Lower leg skin (tissue), 4 donors: ENCODE data around the gene CLEC2A. TPM values are rescaled to one million over a fixed set of nuclear protein-coding genes. Genes with fewer than 3 reads are reported as not detected.

ENCODE experiments used
- DNase-seq, 2 donors: peaks; one replicate each; pipeline ENCODE4 v3.0.0-alpha.2; 2019; ENCODE audit warnings: low spot score in 2 of 2
- H3K4me3 ChIP-seq: fragments of 200-600 bp; sonication (generic); 2 replicates; pipeline ENCODE4 v1.5.1; 2017; ENCODE audit warnings: mild to moderate bottlenecking, low read depth; ENCODE audit not compliant: poor library complexity, severe bottlenecking
- CTCF ChIP-seq, 3 donors: fragments of 450-650 bp; IDR thresholded peaks; one replicate each; pipeline ENCODE4 v1.5.1; 2016; ENCODE audit warnings: antibody characterized with exemption in 3 of 3, mild to moderate bottlenecking in 3 of 3, moderate library complexity in 2 of 3
- POLR2A ChIP-seq, 2 donors: fragments of 450-650 bp; IDR thresholded peaks; one replicate each; pipeline ENCODE4 v1.6.1; 2016 to 2017; ENCODE audit warnings: antibody characterized with exemption in 2 of 2, mild to moderate bottlenecking in 1 of 2, moderate library complexity in 1 of 2
- WGBS, 2 donors: methylation state at CpG; one replicate each; pipeline ENCODE4 v1.1.5; 2018; 5-methylcytosine and 5-hydroxymethylcytosine counted together
- intact Hi-C: fragments of 100-400 bp; cut with DNase I; formaldehyde crosslinking; loops from one replicate; pipeline ENCODE4 v1.15.0; 2023; ENCODE audit warnings: low total_unique reads
- total RNA-seq, 4 donors: library from RNA; depleted of rRNA; stranded (reverse); fragments of >200 nt; gene quantifications; one replicate each; pipeline ENCODE4 v1.1.0, GENCODE V29; 2016

CLEC2A gene
- total RNA-seq, 4 donors from 2014 or later: 60.8 to 80.5 (median 68.4) TPM

DNA sequence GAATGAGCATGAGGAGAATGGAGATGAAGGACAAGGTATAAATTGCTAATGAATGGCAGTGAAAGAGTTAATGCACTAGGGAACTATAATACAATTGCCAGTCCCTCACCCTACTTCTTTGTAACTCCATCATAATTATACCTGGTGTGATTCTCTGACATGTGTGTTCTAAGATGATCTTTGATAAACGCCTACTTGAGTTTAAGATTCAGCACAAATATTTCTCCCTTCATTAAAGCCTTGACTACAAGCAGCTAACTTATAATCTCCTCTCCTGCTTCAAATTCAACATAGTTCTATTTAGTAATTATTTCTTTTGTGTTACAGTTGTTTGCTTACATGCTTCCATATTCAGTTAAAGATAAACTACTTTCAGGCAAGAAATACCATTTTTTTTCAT, 9.7 kb upstream of the CLEC2A start:
- TF ChIP-seq CTCF (IDR thresholded peaks at IDR 0.05) (no peak), POLR2A (IDR thresholded peaks at IDR 0.05) (no peak)
- intact Hi-C loops: no loop called here
- 73 to 76% methylated on average over 1 of the region's 1 CpG for WGBS, 2 donors
- no peak for DNase-seq
- H3K4me3 ChIP-seq: no peak overlapping the region

- DNase-seq: no peak
- H3K4me3 ChIP-seq: no peak overlapping the region
- 52 to 56% methylated on average over 2 of the region's 2 CpGs for WGBS, 2 donors
- intact Hi-C loops: no loop called here
- no peak for TF ChIP-seq CTCF (IDR thresholded peaks at IDR 0.05)
- no peak for TF ChIP-seq POLR2A (IDR thresholded peaks at IDR 0.05)
These were observed 8.2 kb upstream of the CLEC2A start for GRCh38 chr12:9940375-9940774.

DNA sequence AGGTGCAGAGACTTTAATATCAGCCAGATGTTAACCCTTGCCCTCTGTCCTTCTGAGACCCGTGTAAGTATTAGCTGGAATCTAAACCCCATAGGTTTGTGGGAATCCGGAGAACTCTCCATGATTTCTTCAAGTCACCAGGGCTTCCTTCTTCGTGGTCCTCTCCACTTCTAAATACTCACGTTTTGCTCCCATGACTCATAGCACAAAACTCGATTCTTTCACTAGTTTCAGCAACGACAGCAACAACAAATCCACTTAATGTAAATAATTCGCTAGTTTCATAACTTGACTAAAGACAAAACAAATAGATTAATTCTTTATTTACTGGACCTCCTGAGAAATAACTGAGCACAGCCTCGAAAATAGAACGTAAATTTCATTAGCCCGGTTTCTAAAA, 4.4 kb upstream of the CLEC2A start:
- no peak overlapping the region for H3K4me3 ChIP-seq
- no peak for DNase-seq
- 86 to 89% methylated on average over 10 of the region's 10 CpGs for WGBS, 2 donors
- intact Hi-C loops: no loop called here
- TF ChIP-seq POLR2A (IDR thresholded peaks at IDR 0.05) (no peak), CTCF (IDR thresholded peaks at IDR 0.05) (no peak)

DNA sequence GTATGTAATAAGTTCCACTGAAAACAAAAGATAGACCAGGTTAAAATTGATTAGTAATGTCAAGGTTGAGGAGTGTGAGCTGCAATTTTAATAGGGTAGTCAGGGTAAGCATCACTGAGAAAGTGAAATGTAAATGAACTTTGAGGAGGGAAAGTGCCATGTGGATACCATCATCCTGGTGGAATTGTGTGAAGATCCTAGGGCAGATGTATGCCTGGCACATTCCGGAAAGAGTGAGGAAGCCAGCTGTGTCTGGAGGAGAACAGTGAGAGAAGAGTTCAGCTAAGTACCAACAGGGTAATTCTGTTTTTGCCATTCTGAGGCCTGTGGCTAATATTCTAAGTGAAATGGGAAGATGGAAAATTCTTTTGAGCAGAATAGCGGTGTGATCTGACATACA, 2.9 kb upstream of the CLEC2A start:
- WGBS, 2 donors: 75 to 82% methylated on average over 2 of the region's 2 CpGs
- H3K4me3 ChIP-seq: no peak overlapping the region
- no peak for DNase-seq
- no peak for TF ChIP-seq CTCF (IDR thresholded peaks at IDR 0.05)
- no peak for TF ChIP-seq POLR2A (IDR thresholded peaks at IDR 0.05)
- intact Hi-C loops: no loop called here

GRCh38 chr12:9933958-9934357, 1.8 kb upstream of the CLEC2A start:
- H3K4me3 ChIP-seq: no peak overlapping the region
- 33 to 52% methylated on average over 2 of the region's 2 CpGs for WGBS, 2 donors
- no peak for TF ChIP-seq POLR2A (IDR thresholded peaks at IDR 0.05)
- no peak for TF ChIP-seq CTCF (IDR thresholded peaks at IDR 0.05)
- no peak for DNase-seq
- intact Hi-C loops: no loop called here

- H3K4me3 ChIP-seq: no peak overlapping the region
- WGBS, 2 donors: 48 to 54% methylated on average over 3 of the region's 3 CpGs
- intact Hi-C loops: no loop called here
- no peak for DNase-seq
- TF ChIP-seq CTCF (IDR thresholded peaks at IDR 0.05): no peak
- TF ChIP-seq POLR2A (IDR thresholded peaks at IDR 0.05): no peak
These were observed 925 bp downstream of the CLEC2A start for GRCh38 chr12:9931245-9931644.
